DLD1 (cell line): ENCODE results near the gene SLC9A3.

Experiments used
- in situ Hi-C: cut with HindIII; loops from 2 replicates; pipeline ENCODE4 v1.10.0; 2017; ENCODE audit warnings: low sequenced_read_pairs

Gene SLC9A3

GRCh38 chr5:433836-434235, 90.4 kb downstream of the SLC9A3 start:
- in situ Hi-C loops = no loop called here

GRCh38 chr5:432928-433791, 91.1 kb downstream of the SLC9A3 start:
- in situ Hi-C loops = no loop called here

DNA sequence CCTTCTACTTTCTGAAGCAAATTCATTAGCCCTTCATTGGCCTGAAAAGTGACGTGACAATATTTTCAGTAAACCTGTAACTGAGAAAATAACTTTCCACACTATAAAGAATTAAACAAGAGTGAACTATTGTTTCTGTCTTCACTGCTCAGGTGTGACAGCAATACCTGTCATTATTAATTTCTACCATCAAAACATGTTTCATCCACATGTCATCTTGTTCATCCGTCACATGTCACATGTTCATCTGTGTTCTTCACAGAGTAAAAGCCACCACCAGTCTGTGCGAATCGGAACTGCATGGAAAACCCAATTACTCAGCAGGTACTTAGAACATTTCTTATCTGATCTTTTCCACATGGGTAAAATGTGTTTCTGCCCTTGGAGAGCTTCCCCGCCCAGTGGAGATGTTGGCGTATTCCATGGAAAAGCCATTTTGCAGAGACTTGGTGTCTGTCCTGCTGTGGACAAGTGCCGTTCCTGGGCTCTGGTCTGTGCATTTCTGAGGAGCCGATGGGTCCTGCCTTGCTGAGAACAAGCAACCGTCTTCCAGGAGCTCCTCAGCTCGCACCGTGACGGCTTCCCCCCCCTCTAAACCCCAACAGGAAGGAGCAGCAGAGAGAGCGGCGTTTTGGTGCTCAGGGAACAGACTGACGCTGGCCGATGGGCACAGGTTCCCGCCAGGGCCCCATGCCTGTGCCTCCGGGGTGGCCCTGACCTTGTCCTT, 91.9 kb downstream of the SLC9A3 start:
- in situ Hi-C loops = no loop called here

- in situ Hi-C loops = no loop called here
These were observed 92.6 kb downstream of the SLC9A3 start for GRCh38 chr5:431711-432050.

DNA sequence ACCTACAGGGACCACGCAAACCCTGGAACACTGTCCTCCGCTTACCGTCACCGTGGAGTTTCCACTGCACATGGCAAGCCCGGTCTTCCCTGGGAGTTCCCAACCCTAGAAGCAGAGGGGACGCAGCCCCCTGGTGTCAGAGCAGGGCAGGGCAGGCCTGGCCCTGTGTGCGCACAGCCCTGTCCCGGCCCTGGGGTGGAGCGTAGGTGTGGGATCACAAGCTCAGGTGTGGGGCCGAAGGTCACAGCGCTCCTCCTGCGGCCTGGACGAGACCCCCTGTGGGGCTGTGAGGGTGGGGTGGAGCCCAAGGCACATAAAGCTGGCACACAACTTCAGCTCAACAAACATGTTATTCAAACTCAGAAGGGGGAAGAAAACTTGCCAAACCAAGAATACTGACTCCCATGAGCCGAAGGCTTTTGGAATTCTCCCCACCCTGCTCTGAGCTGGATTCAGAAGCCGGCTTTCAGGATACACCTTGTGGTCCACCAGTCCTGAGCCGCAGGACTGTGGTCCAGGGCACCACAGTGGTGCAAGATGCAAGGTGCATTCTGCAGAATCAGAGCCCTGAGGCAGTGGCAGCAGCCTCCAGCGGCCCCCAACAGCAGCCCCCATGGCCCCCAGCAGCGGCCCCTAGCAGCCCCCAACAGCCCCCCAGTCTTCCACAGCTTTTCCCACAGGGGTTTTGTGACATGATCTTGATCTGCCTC, 93.1 kb downstream of the SLC9A3 start:
- in situ Hi-C loops = no loop called here

- in situ Hi-C loops = no loop called here
These were observed 93.9 kb downstream of the SLC9A3 start for GRCh38 chr5:430214-430925.

DNA sequence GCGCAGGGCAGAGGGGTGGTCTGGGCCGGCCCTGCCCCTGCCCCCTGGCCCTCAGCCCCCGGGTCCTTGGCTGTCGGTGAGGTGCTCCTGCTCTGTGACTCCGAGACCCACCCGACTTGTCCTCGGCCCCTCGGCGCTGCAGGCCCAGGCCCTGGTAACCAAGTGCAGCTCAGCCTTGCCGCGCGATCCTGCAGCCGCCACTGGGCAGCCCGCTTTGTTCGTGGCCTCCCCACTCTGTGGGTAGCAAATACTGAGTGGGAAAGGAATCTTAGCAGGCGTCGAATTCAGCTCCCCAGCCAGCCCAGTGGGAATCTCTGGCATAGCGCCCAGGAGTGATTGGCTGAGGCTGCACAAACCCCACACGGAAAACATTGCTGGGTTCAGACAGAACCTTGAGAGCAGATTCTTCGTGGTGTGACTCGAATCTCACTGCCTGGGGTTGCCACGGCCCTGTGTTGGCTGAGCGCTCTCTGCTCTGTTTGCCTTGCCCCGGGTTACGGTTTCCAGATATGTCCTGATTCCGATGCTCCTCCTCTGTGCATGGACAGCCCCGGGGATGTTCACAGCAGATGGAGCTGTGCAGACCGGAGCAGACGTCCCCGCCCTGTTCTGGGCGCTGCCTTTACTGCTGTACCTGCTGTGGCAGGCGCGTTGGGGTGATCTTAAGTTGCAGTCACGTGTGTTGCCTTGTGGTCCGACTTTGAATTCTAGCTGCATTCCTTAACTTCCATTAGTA, 94.6 kb downstream of the SLC9A3 start:
- in situ Hi-C loops = no loop called here

DNA sequence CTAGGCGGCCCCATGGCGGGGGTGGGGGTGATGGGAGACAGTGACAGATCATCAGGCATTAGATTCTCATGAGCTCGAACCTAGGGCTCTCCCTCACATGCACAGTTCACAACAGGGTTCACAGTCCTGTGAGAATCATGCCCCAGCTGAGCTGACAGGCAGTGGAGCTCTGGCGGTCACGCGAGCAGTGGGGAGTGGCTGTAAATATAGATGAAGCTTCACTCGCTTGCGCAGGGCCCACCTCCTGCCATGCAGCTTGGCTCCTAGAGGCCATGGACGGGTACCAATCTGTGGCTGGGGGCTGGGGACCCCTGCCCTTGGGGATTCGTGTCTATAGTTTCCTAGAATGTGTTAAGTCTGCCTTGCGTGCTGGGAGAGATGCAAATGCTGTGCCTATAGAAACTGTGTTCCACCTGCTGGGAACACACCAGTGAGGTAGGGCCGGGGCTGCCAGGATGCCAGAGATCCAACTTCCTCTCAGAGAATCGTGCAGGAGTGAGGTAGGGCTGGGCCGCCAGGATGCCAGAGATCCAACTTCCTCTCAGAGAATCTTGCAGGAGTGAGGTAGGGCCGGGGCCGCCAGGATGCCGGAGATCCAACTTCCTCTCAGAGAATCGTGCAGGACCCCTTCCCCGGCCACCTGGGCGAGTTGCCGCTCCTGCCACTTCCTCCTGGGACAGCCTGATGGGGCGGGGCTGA, 95.3 kb downstream of the SLC9A3 start:
- in situ Hi-C loops = no loop called here

DNA sequence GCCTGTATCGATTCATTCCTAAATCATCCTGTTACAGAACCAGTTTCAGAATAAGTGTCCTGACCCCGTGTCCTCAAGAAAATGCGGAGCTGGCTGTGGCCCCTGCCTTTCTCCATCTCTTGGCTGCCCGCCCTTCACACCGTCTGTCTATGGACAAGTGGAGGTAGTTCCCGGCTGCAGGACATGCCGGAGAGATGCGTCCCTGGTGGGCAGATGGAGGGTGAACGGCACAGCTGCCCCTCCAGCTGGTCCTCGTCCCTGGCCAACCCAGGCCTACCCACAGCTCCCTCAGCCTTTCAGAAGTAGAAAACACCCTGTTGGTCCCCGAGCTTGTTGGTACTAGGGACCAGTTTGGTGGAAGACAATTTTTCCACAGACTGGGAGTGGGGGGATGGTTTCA, 96.0 kb downstream of the SLC9A3 start:
- in situ Hi-C loops = no loop called here

DNA sequence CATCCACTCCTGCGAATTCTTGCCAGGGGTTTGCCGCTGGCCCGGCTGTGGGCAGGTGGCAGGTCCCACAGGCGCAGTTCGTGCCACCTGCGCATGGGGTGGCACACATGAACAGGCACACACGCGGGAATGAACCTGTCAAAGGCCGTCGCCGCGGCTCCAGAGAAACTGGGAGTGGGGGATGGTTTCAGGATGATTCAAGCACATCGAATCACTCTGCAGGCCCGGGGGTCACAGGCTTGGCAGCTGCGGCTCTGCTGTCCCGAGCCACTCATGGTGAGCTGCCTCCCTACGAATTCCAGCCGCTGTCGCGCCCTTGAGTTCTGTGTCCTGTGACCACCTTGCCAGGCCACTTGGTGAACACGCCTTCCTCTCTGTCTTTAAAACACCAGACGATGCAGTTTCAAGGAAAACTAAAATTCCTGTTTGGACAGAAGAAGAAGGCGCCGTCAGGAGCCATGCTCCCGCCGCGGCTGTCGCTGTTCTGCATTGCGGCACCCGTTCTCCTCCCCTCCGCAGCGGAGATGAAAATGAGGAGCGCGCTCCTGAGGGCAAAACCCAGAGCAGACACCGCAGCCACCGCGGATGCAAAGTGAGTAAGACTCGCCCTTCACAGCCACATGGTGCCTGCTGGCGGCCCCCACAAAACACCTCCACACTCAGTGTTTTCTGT, 96.7 kb downstream of the SLC9A3 start:
- in situ Hi-C loops = no loop called here

- in situ Hi-C loops = no loop called here
These were observed 97.8 kb downstream of the SLC9A3 start for GRCh38 chr5:426392-426976.

- in situ Hi-C loops = no loop called here
These were observed 98.5 kb downstream of the SLC9A3 start for GRCh38 chr5:425714-426113.

DNA sequence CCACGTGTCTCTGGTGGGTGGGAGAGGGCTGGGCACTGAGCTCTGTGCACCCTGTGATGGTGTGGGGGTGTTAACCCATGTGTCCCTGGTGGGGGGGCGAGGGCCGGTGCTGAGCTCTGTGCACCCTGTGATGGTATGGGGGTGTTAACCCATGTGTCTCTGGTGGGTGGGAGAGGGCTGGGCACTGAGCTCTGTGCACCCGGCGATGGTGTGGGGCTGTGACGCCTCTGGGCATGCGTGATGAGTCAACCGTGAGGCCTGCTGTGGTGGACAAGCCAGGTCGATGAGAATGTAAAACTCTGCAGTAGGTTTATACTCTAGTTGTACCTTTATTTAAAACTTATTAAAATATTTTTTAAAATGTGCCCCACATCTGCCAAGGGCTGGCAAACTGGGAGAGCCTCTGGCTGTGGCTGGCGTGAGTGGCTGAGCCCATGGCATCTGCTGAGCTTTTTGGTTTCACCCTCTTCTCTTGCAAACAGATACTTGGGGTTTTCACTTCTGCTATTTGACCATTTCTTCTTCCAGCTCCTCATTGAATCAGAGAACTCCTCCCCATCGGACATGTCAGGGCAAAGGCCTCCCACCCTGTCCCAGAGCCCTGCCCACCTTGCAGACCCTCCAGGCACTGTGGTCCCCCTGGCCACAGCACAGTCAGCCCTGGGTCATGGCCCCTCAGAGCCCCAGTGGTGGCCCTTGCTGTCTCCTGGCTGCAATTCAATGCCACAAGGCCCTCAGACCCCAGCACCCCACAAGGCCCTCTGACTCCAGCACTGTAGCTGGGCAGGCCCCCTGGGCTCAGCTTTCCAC, 99.7 kb downstream of the SLC9A3 start:
- in situ Hi-C loops = no loop called here

DNA sequence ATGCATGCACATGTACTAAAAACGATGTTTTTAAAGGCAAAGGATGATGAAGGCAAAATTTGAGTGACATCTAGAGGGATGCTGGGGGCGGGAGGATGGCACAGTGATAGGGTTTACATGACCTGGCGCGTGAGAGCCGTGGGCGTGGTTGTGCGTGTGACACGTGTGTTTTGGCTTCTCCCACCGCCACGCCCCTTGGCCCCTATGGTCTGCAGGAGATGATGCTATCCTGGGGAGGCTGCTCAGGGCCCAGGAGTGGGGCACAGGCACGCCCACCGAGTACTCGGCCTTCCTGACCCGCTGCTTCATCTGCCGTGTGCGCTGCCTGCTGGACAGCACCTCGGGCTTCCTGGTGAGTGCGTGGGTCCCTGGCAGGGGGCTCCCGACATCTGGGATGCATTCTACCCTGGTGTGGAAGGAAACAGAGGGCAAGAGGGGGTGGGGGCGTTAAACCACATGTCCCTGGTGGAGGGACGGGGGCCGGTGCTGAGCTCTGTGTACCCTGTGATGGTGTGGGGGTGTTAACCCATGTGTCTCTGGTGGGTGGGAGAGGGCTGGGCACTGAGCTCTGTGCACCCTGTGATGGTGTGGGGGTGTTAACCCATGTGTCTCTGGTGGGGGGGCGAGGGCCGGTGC, 100.5 kb downstream of the SLC9A3 start:
- in situ Hi-C loops = no loop called here

DNA sequence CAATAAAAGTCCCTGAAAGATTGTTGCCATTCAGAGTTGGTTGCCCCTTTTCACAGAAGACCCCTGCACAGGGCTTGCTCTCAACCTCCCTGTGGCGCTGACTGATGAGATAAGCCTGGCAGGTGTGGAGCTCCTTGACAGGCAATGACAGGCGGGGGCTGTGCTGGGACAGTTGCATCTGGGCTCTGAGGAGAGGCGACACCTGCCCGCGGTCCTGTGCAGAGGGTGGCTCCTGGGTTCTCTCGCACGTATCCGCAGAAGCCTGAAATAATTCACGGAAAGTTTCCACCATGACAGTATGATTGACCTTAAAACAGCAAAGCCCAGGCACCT, 101.0 kb downstream of the SLC9A3 start:
- in situ Hi-C loops = no loop called here

DNA sequence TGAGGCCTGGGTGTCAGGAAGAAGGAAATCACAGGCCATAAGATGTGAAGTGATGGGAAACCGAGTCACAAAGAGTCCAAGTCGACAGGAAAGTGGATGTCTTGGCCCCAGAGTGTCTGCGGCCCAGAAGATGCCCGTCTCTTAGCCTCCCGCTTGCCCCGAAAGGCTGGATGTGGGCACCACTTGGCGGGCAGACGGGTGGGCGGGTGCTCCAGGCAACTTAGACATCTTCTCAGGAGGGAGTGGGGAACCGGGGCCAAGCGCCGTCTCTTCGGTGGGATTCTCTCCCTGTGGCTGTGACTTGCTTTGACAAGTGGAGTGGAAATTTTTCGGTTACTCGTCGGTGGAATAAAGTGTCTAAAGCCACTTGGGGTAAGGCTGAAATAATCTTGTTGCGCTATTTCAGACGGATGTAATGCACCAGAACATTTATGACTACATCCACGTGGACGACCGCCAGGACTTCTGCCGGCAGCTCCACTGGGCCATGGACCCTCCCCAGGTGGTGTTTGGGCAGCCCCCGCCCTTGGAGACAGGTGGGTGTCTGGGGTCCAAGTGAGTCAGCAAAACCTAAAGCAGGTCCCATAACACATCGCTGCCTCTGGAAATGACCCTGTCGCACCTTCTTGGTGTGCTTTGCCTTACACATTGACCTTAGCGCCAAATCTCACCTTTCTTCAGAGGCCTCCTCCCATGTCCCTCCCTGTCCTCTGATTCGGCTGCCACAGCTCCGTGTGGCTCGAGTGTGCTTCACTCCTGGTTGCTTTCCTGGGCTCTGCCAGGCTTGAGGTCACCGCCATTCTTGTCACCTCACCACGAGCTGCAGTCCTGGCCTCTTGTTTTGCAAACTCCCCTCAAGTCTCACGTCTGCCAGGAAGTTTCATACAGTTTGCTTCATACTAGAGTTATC, 101.7 kb downstream of the SLC9A3 start:
- in situ Hi-C loops = no loop called here

GRCh38 chr5:421901-422300, 102.3 kb downstream of the SLC9A3 start:
- in situ Hi-C loops = no loop called here
